ENCODE results near the gene ADAM17.

Gene ADAM17

GRCh38 chr2:9465170-9465569 is 90.5 kb downstream of the ADAM17 start:
- DNase-seq: no peak

- no peak for DNase-seq
These were observed 92.0 kb downstream of the ADAM17 start for GRCh38 chr2:9463698-9464034.

- no peak for DNase-seq
These were observed 92.5 kb downstream of the ADAM17 start for GRCh38 chr2:9462886-9463697.

DNA sequence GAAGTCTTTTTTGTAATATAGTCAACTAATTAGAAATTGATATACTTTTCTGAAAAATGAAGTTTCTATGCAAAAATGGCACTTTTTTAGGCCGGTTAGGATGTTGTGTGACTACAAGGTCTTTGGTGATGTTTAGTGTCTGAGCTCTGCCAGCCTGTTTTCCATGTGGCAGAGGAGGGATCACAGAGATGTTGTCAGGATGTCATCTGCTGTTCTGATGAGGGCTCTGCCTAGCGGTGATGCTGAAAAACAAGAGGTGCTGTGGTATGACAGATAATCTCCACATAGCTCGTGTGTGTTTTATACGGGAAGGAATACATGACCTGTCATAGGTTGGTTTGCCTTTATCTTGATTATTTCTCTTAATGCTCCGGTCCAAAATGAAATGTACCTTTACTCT is 93.3 kb downstream of the ADAM17 start:
- no peak for DNase-seq

DNA sequence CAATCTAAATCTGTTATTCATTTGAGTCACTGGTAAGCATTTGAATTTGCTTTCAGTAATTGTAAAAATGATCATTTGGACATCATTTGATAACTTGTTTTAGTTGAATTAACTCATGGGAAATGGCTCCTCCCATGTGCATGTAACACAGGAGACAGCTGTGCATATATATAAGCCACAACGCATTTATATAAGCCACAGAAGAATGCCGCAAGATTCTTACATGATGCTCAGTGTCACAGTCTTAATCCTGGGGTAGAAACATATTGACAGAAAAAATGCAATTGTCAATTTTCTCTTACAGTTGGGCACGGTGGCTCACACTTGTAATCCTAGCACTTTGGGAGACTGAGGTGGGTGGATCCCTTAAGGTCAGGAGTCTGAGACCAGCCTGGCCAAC is 94.6 kb downstream of the ADAM17 start:
- DNase-seq: no peak

- DNase-seq: no peak
These were observed 95.1 kb downstream of the ADAM17 start for GRCh38 chr2:9460441-9461017.

DNA sequence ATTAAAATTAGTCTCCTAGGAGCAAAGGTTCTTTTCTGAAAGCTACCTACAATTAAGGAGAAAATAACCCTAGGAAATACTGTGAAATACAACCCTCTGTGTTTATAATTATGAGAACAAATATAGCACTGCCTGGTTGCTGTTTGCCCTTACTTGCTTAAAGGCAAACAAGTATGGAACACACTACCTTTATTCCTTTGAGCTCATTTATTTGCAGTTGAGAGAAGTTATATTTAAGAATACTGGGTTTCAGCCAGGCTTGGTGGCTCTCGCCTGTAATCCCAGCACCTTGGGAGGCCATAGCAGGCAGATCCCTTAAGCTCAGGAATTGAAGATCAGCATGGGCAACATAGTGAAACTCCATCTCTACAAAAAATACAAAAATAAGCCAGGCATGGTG is 104.4 kb downstream of the ADAM17 start:
- DNase-seq: no peak

DNA sequence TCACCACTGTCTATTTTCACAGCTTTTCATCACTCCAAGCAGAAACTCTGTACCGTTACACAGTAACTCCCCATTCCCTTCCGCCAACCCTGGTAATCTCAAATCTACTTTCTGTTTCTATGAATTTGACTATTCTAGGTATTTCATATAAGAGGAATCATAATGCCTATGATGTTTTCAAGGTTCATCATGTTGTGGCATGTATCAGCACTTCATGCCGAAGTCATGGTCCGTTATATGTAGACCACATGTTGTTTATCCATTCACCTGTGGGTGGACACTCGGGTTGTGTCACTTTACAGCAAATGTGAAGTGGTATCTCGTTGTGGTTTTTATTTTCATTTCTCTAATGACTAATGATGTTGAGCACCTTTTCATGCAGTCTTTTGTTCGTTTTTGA is 110.5 kb downstream of the ADAM17 start:
- DNase-seq: no peak

DNA sequence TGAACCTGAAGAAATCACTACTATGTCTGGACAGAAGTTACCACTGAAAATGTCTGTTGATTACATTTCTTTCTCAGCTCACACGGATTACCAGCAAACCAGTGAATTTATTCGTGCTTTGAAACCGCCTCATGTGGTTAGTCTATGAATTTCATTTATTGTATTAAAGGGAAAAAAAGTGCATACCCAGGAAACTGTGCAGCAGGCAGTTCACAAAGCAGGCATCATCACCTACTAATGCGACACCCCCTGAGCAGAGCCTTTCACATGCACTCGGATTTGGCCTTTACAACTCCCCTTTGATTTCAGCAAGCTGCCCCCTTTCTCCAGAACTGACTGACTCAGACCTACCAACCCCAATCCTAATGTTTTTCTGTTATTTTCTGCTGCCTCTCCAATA is 112.1 kb downstream of the ADAM17 start:
- no peak for DNase-seq

DNA sequence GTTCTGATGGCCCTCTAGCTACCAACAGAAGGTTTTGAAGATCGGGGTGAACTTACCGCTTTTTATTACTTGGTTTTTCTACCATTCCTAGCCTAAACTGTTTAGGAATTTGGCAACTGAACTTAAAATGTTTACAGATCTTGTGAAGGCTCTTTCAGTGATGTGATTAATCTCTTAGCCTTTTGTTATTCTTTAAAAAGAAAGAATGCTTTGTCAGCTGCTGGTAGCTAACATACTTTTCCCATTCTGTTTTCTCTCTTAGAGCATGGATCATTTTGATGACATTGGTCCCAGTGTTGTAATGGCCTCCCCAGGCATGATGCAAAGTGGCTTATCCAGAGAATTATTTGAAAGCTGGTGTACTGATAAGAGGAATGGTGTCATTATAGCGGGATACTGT is 114.1 kb downstream of the ADAM17 start:
- no peak for DNase-seq

- DNase-seq: no peak
These were observed 115.4 kb downstream of the ADAM17 start for GRCh38 chr2:9440058-9440727.

- DNase-seq: no peak
These were observed 116.1 kb downstream of the ADAM17 start for GRCh38 chr2:9439536-9439935.
